Measurements from ENCODE around the gene HNF1A.
"Not testable (repeated sequence)": the region's sequence is repeated elsewhere in the genome, so short reads cannot be mapped to it uniquely, and the experiment has no call there.

HNF1A gene

GRCh38 chr12:121013715-121014114, 35.4 kb downstream of the HNF1A start:
- DNase-seq, result no peak

DNA sequence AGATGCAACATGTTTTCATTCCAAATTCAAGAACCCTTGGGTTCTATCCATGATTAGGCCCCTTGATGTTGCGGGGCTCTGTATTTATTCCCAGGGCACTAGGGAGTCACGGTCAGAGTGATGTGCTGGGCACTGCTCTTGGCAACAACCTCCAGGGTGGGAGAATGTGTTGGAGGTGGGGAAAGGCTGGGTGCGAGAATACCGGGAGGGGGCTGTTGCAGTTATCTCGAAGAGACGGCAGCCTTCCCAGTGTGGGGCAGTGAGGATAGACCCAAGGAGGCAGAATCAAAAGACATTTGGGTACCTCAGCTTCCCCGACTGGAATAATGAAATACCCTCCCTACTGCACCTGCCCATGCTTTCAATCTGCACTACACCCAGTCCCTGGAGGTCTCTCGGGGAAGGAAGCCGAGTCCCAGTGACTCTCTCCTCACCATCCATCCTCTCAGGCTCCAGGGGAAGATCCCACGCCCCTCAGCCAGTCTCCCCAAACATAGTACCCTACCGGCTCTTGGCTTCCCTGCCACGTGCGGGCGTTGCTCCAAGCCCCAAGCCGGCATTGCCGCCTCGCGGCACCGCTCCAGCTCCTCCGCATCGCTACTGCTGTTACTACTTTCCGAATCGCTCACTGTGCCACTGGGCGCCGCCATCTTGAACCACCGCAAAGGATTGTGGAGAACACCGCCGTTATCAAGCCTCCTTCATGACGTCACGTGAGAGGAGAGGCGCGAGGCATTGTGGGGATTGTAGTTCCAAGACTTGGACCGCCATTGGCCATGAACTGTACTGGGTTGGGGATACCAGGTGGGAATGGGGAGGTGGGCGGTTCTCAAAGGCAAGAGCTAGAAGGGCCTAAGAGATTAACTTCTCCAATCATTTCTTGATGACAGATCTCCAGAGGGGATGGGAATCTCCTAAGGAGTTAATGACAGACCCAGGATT, 37.8 kb downstream of the HNF1A start, which contains the start of gene C12orf43:
Gene C12orf43, minus strand, starts transcription at position 663 of the 942 bp plus-strand sequence. Its CDS starts 13 bp downstream, at position 650.
- DNase-seq, result no peak

DNA sequence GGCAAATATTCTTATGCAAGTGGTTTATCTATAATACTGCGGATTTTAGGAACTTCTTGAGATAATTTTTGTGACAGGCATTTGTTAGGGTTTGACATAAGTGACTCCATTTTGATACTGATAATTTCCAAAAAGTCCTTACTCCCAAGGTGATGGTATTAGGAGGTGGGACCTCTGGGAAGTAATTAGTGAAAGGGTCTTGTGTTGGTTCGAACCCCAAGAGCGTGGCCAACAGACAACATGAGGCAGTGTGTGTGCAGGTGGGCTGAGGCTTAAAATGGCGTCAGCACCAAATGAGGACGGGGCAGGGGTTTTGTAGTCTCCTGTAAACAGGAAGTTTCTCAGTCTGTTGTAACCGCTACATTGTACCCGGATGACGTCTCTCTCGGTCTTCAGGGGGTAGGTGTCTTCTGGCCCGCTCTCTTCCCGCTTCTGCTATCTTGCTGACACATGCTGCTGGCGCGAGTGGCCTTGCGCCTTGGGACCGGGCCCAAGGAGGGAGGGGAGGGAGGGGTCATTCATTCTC, 39.7 kb downstream of the HNF1A start:
- no peak for DNase-seq

GRCh38 chr12:121018860-121019617, 40.7 kb downstream of the HNF1A start:
- no peak for DNase-seq

DNA sequence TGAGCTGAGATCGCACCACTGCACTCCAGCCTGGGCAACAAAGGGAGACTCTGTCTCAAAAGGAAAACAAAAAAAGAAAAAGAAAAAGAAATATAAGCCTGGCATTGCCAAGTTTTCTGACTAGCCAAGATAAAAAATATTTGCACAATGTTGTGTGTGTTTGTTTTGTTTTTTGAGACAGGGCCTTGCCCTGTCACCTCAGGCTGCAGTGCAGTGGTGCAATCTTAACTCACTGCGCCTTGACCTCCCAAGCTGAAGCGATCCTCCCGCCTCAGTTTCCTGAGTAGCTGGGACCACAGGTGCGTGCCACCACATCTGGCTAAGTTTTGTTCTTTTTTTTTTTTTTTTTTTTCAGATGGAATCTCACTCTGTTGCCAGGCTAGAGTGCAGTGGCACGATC, 43.4 kb downstream of the HNF1A start:
- no peak for DNase-seq

- DNase-seq, result no peak
Observed at GRCh38 chr12:121022713-121023112, 44.4 kb downstream of the HNF1A start.

DNA sequence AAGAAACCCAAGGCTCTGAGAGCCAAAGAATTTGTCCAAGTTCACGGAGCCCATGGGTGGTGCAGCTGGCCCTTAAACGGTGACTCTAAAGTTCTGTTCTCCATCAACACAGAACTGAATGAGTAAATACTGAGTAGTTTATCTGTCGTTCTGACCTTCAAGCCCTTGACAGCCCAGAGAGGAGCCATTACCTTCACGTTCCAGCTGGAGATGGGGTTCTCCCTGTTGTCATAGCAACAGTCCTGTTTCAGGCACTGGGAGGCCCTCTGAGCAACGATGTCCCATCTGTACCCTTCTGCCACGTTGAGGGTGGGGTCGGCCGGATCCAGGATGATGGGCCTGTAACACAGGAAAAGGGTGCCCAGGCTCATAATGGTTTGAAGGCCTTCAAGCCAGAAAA, 45.5 kb downstream of the HNF1A start:
- DNase-seq, result no peak

- no peak for DNase-seq
Observed at GRCh38 chr12:121025442-121026226, 47.3 kb downstream of the HNF1A start.

DNA sequence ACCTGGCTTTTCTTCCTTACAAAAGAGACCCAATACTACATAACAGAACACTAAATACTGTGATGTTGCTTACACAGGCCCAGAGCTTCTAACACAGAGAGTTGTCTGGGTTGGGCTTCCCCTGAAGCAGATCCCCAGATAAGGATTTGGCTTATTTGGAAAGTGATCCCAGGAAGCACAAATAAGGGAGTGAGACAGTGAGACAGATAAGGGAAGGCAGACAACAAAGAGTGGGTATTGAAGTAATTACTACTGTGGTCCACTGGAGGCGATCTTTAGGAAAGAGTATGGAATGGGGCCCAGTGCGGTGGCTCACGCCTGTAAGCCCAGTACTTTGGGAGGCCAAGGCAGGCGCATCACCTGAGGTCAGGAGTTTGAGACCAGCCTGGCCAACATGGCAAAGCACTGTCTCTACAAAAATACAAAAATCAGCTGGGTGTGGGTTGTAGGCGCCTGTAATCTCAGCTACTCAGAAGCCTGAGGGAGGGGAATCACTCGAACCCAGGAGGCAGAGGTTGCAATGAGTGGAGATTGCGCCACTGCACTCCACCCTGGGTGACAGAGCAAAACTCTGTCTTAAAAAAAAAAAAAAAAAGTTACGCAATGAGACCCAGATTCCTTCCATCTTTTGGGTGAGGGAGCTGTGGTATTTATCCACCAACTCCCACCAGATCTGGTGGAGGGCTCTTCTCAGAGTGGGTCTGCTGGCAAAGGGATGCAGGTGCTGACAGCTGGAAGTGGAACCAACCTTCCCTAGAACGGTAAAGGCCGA, 48.1 kb downstream of the HNF1A start:
- no peak for DNase-seq

DNA sequence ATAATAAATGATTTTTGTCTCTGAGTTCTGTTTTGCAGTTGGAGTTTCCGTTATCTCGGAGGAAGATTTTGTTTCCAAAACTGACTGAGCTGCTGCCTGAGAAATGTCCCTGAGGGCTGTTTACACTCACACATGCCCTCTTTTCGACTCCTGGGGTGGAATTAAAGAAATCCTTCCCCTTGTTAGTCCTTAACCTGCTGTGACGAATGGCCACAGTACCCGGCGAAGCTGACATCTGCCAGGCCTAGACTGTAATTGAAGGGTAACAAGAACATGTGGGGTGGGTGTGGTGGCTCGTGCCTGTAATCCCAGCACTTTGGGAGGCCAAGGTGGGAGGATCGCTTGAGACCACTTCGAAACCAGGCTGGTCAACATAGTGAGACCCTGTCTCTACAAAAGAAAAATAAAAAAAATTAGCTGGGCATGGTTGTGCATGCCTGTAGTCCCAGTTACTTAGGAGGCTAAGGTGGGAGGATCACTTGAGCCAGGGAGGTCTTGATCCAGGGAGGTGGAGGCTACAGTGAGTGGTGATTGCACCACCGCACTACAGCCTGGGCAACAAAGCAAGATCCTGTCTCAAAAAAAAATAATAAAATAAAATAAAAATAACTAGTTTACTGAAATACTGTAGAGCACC, 52.4 kb downstream of the HNF1A start:
- DNase-seq, result no peak

GRCh38 chr12:121033625-121034349, 55.4 kb downstream of the HNF1A start:
- no peak for DNase-seq

DNA sequence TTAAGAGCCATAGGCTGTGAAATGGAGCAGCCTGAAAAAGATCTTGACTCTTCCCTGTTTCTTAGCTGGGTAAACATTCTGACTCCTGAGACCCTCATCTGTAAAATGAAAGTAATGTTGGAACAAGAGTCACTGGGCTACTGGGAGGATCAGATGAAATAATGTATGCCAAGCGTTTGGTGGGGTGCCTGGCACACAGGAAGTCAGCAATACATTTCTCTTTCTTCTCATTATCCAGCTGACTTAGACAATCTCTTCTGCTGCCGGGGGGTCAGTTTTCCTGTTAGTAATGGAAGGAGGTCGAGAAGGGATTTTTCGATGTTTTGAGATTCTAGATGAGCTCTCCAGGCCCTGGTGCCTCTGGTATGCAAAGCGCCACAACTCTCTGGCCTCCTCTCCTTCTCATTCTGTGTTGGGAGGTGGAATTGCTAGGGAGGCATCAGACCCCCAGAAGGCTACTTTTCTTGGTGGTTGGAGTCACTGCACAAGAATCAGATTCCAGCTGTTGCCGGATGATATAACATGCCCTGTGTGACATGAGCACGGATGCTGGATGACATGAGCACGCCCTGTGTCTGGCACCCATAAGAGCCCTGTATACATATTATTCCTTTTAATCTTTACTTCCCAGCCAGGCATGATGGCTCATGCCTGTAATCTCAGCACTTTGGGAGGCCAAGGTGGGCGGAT, 56.4 kb downstream of the HNF1A start:
- DNase-seq, result no peak

DNA sequence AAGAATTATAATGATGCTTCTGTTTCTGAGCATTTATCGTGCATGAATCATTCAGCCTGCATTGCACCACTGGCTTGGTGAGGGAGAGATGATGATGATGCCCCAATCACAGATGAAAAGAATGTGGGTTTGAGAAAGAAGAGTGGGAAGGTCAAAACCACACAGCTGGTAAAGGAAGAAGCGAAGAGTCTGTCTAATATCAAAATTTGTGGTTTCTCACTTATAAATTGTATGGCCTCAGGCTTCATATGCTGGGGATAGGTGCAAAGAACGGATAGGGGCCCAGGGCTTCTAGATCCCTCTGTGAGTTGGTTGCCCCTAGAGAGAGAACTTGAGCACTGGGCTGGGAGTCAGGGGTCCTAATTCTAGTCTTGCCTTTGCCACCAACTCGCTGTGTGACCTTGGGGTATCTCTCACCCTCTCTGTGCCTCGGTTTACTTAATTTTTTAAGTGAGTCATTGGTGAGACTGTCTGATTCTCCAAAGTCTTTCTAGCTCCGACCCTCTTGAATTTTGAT, 58.5 kb downstream of the HNF1A start:
- no peak for DNase-seq

DNA sequence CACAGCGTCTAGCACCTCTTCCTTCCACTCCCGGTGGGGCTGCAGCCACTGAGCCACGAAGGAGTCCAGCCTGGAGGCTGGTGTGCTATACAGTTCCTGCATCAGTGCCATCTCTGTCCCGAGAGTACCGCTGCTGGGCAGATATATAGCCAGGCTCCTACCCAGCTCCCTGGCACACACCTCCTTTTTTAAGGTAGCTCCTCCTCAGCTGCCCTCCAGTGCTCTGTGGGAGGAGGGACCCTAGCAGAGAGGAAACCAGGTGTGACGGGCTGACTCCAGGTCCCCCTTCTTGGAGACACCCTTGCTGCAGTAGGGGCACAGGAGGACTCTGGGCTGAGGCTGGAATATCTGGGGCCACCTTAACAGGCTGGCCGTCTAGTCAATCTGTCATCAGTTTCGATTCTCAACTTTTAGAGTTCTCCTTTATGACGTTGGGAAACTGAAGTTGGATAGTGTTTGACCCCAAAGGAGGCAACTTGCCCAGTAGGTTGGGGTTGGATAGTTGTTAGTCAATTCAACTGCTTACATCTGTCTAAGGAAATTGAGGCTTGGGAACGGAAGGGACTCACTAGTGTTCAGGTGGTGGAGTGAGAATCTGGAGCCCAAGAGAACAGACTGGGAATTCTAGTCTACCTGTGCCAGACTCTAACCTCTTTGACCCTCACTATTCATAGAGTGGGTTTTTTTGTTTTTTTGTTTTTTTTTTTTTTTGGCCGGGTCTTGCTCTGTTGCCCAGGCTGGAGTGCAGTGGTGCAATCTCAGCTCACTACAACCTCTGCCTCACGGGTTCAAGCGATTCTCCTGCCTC, 60.7 kb downstream of the HNF1A start, which contains the start of gene OASL:
Gene OASL, minus strand, starts transcription at position 386 of the 808 bp plus-strand sequence. Its CDS starts 275 bp downstream, at position 111.
- peak; percentile 61 for DNase-seq

- DNase-seq, result no peak
Observed at GRCh38 chr12:121043067-121043466, 64.7 kb downstream of the HNF1A start.

DNA sequence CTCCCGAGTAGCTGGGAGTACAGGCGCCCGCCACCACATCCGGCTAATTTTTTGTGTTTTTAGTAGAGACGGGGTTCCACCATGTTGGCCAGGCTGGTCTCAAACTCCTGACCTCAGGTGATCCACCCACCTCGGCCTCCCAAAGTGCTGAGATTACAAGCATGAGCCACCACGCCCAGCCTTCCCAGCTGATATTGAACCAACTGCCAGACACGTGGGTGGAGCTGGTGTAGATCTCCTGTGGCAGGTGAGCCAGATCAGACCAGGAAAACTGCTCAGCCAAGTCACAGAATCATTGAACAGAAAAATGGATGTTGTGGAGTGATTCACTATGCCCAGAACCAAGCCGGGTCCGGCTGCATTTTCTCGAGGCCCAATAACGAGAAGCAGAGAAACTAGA, 69.1 kb downstream of the HNF1A start:
- not testable (repeated sequence) for DNase-seq

DNA sequence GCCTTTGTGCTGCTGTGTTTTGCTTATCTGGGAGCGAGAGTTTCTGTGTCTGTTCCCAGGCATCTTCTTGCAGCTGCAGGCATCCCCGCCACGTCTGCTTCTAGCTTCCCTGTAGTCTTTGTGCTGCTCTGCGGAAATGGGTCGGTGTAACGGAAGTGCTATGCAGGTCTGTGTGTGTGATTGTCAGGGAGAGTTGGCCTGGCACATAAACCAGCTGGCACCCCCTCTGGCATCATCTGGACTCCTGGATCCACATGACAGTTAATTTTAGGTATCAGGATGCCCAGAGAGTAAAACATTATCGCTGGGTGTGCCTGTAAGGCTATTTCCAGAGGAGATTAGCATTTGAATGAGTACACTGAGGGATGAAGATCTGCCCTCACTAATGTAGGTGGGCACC, 70.1 kb downstream of the HNF1A start:
- DNase-seq, result no peak

GRCh38 chr12:121050725-121051124, 72.4 kb downstream of the HNF1A start:
- no peak for DNase-seq
